ENCODE data around the gene ANK2.
"Not testable (repeated sequence)": the region's sequence is repeated elsewhere in the genome, so short reads cannot be mapped to it uniquely, and the experiment has no call there.

- not testable (repeated sequence) for TF ChIP-seq CBX5 (CRISPR knock-in tag; IDR thresholded peaks at IDR 0.05; ENCODE audit: borderline replicate concordance); HDAC2 (CRISPR knock-in tag; IDR thresholded peaks at IDR 0.05)
Observed at GRCh38 chr4:113068771-113069170, 19.3 kb downstream of the ANK2 start.
